Gastrocnemius medialis (tissue), 4 donors: Measurements from ENCODE around the gene PRSS21. TPM values are rescaled to one million over a fixed set of nuclear protein-coding genes. Genes with fewer than 3 reads are reported as not detected.

Source experiments
- ATAC-seq, 2 donors: fragments of 150-250 bp; one replicate each; pipeline ENCODE4 v1.9.1; 2016
- DNase-seq, 2 donors: peaks; one replicate each; pipeline ENCODE4 v3.0.0-alpha.2; 2019
- H3K27ac ChIP-seq, 4 donors: fragments of 200-600 bp; sonication (generic); 1 replicate in 1 of 4; 2 replicates in 3 of 4; pipeline ENCODE4 v1.5.1; 2016 to 2018; ENCODE audit warnings: mild to moderate bottlenecking in 2 of 4, moderate library complexity in 1 of 4
- H3K27me3 ChIP-seq, 3 donors: fragments of 200-600 bp; sonication (generic) in 2 of 3; 1 replicate in 1 of 3; 2 replicates in 2 of 3; pipeline versions ENCODE4 v1.5.1 to v1.6.0; 2016 to 2019; ENCODE audit warnings: mild to moderate bottlenecking in 1 of 3, moderate library complexity in 1 of 3
- H3K36me3 ChIP-seq, 2 donors: fragments of 200-600 bp; sonication (generic) in 1 of 2; one replicate each; pipeline ENCODE4 v1.5.1; 2017 to 2018
- H3K4me1 ChIP-seq, 2 donors: fragments of 200-600 bp; sonication (generic) in 1 of 2; one replicate each; pipeline ENCODE4 v1.5.1; 2016 to 2017; ENCODE audit warnings: mild to moderate bottlenecking in 2 of 2
- H3K4me3 ChIP-seq, 4 donors: fragments of 200-600 bp; sonication (generic) in 3 of 4; 1 replicate in 1 of 4; 2 replicates in 3 of 4; pipeline ENCODE4 v1.5.1; 2016 to 2019; ENCODE audit warnings: mild to moderate bottlenecking in 2 of 4
- H3K9me3 ChIP-seq, 3 donors: fragments of 200-600 bp; sonication (generic) in 2 of 3; 1 replicate in 1 of 3; 2 replicates in 2 of 3; pipeline ENCODE4 v1.5.1; 2016 to 2019
- POLR2A ChIP-seq, 2 donors: fragments of 450-650 bp; IDR thresholded peaks; one replicate each; pipeline ENCODE4 v1.6.1; 2017; ENCODE audit warnings: antibody characterized with exemption in 2 of 2, mild to moderate bottlenecking in 2 of 2, moderate library complexity in 2 of 2
- in situ Hi-C, 4 donors: fragments of 200-750 bp; cut with MboI; loops; one replicate each; pipeline versions ENCODE4 v1.15.0 to v1.8.0; 2017; ENCODE audit warnings: low sequenced_read_pairs in 4 of 4
- intact Hi-C: fragments of 100-400 bp; cut with DNase I; formaldehyde crosslinking; loops from one replicate; pipeline ENCODE4 v1.15.1; 2023; ENCODE audit warnings: low total_unique reads
- total RNA-seq, 4 donors: library from RNA; depleted of rRNA; stranded (reverse); fragments of >200 nt; gene quantifications; one replicate each; pipeline versions ENCODE4 v1.1.0 to v1.2.3, GENCODE V29; 2016
- TF ChIP-seq, protein P1 (sequence below), 5 experiments: fragments of 450-650 bp in 3 of 5; fragments of 200-600 bp in 2 of 5; sonication (generic) in 2 of 5; IDR thresholded peaks in 4 of 5; conservative IDR thresholded peaks in 1 of 5; 1 replicate in 4 of 5; 2 replicates in 1 of 5; pipeline ENCODE4 v1.5.1; 2016 to 2019; ENCODE audit warnings: antibody characterized with exemption in 5 of 5, mild to moderate bottlenecking in 3 of 5, moderate library complexity in 3 of 5

The PRSS21 gene
- total RNA-seq, 4 donors from 2014 or later = not detected

DNA sequence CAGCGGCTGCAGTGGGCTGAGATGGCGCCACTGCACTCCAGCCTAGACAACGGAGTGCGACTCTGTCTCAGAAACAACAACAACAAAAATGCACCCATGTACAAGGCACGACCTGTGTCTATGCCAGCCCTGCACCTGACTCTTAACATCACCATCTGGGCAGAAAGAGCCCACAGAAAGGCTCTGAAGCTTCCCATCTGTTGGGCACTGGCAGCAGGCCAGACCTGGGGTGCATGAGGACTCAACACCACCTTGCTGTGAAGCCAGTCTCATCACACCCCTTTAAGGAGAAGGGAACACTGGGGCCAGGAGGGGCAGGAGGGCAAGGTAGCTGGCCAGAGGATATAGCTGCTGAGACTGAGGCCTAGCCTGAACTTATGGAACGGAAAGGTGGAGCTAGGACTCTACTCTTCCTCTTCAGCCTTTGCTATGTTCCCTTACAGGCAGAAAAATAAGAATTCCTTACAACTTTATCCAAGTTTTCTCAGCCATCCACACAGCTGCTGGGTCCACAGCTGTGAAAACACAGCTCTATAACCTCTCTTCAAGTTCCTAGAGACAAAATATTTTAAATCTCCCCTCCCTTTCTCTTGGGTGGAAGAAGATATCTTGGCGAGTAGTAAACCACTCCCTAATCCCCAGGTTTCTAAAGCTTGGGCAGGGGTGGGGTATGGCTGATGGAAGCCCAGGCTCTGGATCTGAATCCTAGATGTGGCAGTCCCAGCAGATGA is 42.7 kb upstream of the PRSS21 start:
- in situ Hi-C loops (no loop called here), intact Hi-C loops (no loop called here)
- H3K4me3 ChIP-seq = no peak overlapping the region
- H3K4me1 ChIP-seq = peaks cover 23 to 27% of the 10 kb centered on the region in 2 donors
- ATAC-seq (no peak), DNase-seq (no peak)
- peaks cover 8 to 48% of the 10 kb centered on the region in 2 donors for H3K36me3 ChIP-seq
- H3K9me3 ChIP-seq = no peaks in the 10 kb centered on the region
- TF ChIP-seq POLR2A (IDR thresholded peaks at IDR 0.05) = no peak
- TF ChIP-seq, protein P1, sequence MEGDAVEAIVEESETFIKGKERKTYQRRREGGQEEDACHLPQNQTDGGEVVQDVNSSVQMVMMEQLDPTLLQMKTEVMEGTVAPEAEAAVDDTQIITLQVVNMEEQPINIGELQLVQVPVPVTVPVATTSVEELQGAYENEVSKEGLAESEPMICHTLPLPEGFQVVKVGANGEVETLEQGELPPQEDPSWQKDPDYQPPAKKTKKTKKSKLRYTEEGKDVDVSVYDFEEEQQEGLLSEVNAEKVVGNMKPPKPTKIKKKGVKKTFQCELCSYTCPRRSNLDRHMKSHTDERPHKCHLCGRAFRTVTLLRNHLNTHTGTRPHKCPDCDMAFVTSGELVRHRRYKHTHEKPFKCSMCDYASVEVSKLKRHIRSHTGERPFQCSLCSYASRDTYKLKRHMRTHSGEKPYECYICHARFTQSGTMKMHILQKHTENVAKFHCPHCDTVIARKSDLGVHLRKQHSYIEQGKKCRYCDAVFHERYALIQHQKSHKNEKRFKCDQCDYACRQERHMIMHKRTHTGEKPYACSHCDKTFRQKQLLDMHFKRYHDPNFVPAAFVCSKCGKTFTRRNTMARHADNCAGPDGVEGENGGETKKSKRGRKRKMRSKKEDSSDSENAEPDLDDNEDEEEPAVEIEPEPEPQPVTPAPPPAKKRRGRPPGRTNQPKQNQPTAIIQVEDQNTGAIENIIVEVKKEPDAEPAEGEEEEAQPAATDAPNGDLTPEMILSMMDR (IDR thresholded peaks at IDR 0.05 in 4 of 5, conservative IDR thresholded peaks at IDR 0.05 in 1 of 5) = no peak
- peak overlapping the region in 1 of 4 donors; percentile 22 for H3K27ac ChIP-seq
- H3K27me3 ChIP-seq = no peaks in the 10 kb centered on the region

DNA sequence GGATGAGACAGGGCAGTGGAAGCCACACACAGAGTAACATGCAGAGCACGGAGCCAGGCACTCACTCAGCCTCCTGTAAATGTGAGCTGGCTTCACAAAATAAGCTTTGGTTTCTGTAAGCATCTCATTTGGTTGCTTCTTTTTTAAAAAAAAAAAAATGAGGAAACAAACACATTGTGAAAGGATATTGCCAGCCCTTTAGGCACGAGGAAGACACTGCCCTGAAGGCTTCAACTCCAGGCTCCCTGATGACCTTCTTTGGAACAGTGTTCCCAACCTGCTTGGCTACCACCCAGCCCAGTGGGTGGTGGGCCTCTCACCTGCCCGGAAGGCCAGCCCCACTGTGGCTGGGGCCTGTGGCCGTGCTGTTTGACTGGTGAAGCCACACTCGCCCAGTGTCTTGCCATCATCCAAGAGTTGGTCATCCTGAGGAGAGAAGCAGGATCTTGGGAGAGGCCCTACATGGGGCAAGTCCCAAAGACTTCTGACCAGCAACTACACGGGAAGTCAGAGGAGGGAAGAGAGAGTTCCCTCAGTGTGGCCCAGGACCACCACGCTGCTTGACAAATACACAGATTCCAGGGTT is 41.8 kb upstream of the PRSS21 start:
- Histone ChIP-seq H3K9me3 (no peaks in the 10 kb centered on the region), H3K27ac (peak overlapping the region in 3 of 4 donors; percentile 100), H3K36me3 (peaks cover 8 to 39% of the 10 kb centered on the region in 2 donors), H3K4me1 (peaks cover 23 to 31% of the 10 kb centered on the region in 2 donors), H3K27me3 (no peaks in the 10 kb centered on the region), H3K4me3 (no peak overlapping the region)
- ATAC-seq (no peak), DNase-seq (no peak)
- TF ChIP-seq, protein P1 (IDR thresholded peaks at IDR 0.05 in 4 of 5, conservative IDR thresholded peaks at IDR 0.05 in 1 of 5) = no peak
- no peak for TF ChIP-seq POLR2A (IDR thresholded peaks at IDR 0.05)
- in situ Hi-C loops (no loop called here), intact Hi-C loops (loop anchor here (5.0 kb wide), 1 partner anchor 92 kb away; no protein-coding TSS in a partner anchor)

DNA sequence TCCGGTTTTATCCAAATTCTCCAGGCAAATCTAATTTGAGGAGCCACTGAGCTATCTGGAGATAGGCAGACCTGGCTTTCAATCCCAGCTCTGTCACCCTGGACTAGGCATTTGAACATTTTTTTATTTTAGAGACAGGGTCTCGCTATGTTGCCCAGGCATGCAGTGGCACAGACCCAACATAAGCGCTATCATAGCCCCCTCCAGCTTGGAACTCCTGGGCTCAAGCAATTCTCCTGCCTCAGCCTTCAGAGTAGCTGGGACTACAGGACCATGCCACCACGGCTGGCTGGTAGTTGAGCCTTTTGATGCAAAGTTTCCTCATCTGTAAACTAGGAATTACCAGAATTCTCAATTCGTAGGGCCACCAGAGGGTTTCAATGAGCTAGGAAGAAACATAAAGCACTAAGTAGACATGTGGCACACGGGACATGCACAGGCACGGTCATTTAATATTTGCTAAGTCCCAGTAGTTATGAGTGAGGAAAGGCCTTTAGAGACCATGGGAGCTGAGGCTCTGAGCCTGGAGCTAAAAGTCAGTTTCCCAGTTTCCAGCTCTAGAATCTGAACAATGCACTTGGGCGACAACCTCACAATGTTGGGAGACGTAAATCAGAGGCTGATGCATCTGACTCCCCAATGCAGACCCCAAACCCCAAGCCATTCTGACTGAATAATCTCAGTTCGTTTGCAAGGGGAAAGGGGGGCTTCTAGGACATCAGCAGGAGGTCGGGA is 41.1 kb upstream of the PRSS21 start:
- no peaks in the 10 kb centered on the region for H3K9me3 ChIP-seq
- peaks cover 23 to 31% of the 10 kb centered on the region in 2 donors for H3K4me1 ChIP-seq
- no peak for ATAC-seq
- peak overlapping the region; percentile 93 to 100 (median 96) for H3K4me3 ChIP-seq
- H3K36me3 ChIP-seq = peaks cover 1 to 32% of the 10 kb centered on the region in 2 donors
- DNase-seq = no peak
- H3K27ac ChIP-seq = peak overlapping the region; percentile 82 to 100 (median 100)
- no peaks in the 10 kb centered on the region for H3K27me3 ChIP-seq
- in situ Hi-C loops = no loop called here
- intact Hi-C loops = loop anchor here (5.0 kb wide), 1 partner anchor 91 kb away; no protein-coding TSS in a partner anchor
- TF ChIP-seq, protein P1 (IDR thresholded peaks at IDR 0.05 in 4 of 5, conservative IDR thresholded peaks at IDR 0.05 in 1 of 5) = no peak
- TF ChIP-seq POLR2A (IDR thresholded peaks at IDR 0.05) = no peak

DNA sequence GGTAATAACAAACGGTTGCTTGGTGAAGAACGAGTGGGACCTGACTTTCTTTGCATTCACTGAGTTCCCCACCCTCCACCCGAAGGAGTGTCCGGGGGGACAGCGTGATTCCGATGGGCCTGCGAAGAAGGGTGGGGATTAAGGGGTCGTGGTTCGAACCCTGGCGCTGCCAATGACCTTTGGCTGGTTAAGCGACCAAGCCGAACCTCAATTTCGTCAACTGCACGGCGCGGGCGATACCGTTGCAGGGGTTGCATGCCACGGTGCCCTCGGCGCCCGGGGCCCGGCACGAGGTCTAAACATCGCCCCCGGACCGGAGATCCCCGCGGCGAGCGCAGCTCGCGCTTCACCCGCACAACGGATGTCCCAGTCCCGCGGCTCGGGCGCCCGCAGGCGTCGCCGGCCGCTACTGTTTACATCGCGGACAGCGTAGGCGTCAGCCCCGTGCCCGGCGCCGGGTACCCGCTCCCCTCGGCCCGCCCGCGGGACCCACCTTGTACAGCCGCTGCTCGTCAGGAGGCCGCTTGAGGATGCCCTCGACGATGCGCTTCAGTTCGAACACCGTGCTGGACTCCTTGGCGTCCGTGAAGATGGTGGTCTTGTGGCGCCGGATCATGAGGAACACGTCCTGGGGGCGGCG is 40.4 kb upstream of the PRSS21 start:
- H3K9me3 ChIP-seq = no peaks in the 10 kb centered on the region
- H3K4me1 ChIP-seq = peaks cover 23 to 31% of the 10 kb centered on the region in 2 donors
- in situ Hi-C loops (no loop called here), intact Hi-C loops (loop anchor here (1.0 to 5.0 kb wide), 2 partner anchors 24 to 91 kb away; partner anchors contain the start of gene SRRM2)
- H3K4me3 ChIP-seq = peak overlapping the region; percentile 93 to 100 (median 96)
- H3K27me3 ChIP-seq = no peaks in the 10 kb centered on the region
- TF ChIP-seq POLR2A (IDR thresholded peaks at IDR 0.05) = no peak
- TF ChIP-seq, protein P1 (IDR thresholded peaks at IDR 0.05 in 4 of 5, conservative IDR thresholded peaks at IDR 0.05 in 1 of 5) = no peak
- ATAC-seq = peak; percentile 31 to 35
- peak overlapping the region; percentile 82 to 100 (median 100) for H3K27ac ChIP-seq
- peaks cover 0 to 25% of the 10 kb centered on the region in 2 donors for H3K36me3 ChIP-seq
- no peak for DNase-seq
